DMS 273 (cell line): Measurements from ENCODE around the gene ELMO3.

Experiments
- DNase-seq: peaks from one replicate; lab custom pipeline; 2025; ENCODE audit not compliant: unreplicated experiment; lab: John Stamatoyannopoulos, UW

Gene ELMO3

DNA sequence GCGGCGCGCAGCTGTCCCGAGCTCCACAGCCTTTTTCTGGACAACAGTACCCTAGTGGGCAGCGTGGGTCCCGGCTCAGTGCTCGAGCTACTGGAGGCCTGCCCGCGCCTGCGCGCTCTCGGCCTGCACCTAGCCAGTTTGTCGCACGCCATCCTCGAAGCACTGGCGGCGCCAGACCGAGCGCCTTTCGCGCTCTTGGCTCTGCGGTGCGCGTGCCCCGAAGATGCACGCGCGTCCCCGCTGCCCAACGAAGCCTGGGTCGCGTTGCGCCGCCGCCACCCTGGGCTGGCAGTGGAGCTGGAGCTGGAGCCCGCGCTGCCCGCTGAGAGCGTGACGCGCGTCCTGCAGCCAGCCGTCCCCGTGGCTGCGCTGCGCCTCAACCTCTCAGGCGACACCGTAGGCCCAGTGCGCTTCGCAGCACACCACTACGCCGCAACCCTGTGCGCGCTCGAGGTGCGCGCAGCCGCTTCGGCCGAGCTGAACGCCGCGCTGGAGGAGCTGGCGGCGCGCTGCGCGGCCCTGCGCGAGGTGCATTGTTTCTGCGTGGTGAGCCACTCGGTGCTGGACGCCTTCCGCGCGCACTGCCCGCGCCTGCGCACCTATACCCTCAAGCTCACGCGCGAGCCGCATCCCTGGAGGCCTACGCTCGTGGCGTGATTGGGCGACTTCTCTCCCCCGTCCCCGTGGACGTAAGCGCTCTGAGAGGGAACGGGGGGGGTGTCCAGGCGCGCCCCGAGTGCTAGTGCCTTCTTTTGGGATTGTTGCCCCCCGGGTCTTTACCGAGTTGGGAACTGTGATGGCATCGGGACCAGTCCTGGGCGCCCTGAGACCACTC is 35.5 kb upstream of the ELMO3 start:
- peak; percentile 88 for DNase-seq

DNA sequence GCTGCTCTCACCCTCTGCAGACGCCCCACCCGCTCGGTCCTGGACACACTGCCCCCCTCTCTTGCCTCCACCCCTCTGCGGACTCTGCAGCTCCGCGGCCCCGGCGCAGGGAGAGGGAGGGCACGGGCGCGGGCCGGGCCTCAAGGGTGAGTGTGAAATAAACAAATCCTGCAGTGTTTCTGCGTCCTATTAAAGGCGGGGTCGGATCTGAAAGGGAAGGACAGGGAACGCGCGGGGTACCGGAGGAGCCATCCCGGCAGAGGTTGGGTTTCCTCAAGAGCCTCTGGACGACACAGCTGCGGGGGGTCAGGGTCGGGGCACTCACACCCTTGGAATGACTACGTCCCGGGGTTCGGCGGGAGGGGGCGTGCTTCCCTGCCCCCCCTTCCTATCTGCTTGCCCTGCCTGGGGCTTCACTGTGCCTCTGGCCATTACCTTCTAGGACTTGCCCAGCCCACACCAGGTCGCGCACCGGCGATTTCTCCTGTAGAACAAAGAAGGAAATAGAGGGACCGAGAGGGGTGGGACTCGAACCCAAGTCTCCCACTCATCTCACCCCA is 34.9 kb upstream of the ELMO3 start:
- DNase-seq, result peak; percentile 54

DNA sequence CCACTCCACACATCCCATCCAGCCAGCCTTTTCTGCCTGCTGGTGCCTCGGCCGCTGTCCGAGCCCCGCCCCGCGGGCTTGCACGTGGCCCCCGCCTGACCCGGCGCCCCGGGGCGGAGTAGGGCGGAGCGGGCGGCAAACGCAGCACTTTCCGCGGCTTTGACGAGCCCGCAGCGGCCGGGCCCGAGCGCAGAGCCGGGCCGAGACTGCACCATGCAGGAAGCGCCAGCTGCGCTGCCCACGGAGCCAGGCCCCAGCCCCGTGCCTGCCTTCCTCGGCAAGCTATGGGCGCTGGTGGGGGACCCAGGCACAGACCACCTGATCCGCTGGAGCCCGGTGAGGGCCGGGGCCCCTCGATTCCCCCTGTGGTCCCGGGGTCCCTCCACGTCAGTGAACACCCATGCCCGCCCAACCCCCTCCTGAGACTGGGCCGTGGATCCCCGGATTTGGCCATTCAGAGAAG is 34.3 kb upstream of the ELMO3 start, which contains the start of gene HSF4:
TSS of gene HSF4 (plus strand) at position 147 of the 463 bp plus-strand sequence. CDS start at position 214, 67 bp downstream.
- DNase-seq, result peak; percentile 39

DNA sequence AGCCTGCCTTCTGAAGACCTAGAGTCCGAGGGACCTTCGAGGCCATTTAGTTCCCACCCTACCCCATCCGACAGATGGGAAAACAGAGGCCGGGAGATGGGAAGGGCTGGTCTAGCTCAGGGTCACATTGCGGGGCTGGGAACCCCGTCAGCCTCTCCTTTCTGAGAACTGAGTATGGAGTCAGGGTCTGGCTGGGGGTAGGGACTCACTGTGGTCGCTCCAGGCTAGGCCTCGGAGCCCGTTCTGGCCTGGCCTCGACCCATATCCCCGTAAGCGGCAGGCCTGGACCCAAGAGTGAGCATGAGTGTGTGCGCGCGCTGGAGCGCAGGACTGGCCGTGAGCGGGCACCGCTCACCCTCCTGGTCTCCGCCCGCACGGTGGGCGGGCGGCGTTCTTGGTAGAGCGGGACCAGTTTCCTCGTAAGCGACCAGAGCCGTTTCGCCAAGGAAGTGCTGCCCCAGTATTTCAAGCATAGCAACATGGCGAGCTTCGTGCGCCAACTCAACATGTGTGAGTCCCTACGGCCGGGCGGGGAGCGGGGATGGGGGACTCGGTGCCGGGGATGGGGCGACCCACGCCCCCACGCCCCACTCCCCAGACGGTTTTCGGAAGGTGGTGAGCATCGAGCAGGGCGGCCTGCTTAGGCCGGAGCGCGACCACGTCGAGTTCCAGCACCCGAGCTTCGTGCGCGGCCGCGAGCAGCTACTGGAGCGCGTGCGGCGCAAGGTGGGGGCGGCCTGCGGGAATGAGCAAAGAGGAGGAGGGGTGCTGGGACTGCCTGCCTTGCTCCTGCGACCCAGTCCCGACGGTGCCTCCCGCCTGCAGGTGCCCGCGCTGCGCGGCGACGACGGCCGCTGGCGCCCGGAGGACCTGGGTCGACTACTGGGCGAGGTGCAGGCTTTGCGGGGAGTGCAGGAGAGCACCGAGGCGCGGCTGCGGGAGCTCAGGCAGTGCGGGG is 33.5 kb upstream of the ELMO3 start:
- DNase-seq, result no peak

DNA sequence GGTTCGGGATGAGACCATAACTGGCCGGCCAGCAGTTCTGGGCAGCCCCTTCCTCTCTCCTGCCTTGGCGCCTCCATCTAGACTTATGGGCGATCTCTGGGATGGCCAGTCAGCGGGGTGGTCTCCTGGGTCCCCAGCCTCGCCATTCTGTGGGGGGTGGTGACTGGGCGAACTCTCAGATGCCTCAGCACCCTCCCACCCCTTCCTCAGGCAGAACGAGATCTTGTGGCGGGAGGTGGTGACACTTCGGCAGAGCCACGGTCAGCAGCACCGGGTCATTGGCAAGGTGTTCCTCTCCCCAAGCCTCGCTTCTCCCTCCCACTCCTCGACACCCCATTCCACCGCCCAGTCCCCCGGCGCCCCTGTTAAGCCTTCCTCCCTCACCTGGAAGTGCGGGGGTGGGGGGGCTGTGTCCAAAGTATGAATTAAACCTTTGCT is 32.8 kb upstream of the ELMO3 start:
- no peak for DNase-seq

DNA sequence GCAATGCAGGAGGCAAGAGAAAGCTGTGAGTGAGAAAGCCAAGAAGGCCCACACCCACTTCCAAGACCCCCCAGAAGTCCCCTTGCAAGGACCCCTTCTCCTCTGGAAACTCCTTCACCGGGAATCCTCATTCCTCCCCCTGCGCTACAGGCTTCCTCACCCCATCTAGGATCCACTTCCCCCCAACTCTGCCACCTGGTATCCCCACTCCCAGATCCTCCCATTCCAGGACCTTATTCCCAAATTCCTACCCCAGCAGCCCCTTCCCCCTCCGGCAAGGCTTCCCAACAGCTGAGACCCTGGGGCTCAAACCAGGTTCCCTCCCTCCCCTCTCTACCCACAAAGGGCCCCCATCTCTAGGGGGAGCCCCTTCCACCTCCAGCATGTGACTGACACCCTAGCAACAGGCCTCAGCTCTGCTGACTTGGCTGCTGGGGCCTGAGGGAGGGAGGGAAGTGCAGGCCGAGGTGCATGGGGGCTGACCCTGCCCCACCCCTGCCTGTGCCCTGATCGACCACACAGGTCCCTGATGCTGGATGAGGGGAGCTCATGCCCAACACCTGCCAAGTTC is 32.2 kb upstream of the ELMO3 start:
- DNase-seq, result no peak

DNA sequence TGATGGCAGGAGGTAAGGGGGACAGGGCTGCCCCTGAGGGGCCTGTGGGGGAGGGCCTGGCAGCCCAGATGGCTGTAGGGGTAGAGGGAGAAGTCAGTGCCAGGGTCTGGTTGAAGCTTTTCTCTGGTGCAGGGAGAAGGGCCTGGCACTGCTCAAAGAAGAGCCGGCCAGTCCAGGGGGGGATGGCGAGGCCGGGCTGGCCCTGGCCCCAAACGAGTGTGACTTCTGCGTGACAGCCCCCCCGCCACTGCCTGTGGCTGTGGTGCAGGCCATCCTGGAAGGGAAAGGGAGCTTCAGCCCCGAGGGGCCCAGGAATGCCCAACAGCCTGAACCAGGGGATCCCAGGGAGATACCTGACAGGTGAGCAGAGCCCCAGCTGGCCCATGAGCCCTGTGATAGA is 31.3 kb upstream of the ELMO3 start:
- no peak for DNase-seq

DNA sequence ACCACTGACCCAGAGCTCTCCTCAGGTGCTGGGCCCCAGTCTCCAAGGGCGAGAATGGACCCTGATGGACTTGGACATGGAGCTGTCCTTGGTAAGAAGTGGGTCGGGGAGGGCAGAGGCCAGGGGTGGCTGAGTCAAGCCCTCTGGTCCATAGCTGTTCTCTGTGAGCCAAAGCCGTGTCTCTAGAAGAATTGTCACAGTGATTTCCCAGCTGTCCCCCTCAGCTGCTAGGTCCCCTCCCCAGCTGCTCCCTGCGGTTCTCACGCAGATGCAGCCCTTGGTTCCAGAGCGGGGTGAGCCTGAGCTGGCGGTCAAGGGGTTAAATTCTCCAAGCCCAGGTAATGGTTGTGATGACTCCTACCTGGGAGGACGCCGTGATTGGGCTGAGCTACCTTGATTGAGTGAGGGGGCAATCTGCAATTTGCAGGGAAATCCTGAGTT is 29.9 kb upstream of the ELMO3 start:
- DNase-seq, result no peak

DNA sequence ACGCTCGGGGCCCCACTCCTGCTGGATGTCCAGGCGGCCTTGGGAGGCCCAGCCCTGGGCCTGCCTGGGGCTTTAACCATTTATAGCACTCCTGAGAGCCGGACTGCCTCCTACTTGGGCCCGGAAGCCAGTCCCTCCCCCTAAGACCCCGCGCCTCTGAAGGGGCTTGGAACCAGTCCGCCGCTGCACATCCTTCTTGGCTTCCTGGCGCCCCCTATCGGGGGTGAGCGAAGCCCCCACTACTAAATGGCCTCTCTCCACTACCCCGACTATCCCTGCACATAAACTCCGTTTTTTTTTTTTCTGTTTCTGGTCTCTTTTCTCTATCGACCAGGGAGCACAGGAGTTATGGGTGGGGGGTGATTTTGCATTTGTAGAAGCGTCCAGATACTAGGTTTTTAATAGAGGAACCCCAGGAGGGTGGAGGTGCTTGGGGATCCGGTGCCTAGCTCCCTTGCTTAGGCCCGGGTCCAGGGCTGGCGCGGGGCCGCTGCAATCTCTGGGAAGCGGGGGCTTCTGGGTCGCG is 29.2 kb upstream of the ELMO3 start:
- DNase-seq, result peak; percentile 78

DNA sequence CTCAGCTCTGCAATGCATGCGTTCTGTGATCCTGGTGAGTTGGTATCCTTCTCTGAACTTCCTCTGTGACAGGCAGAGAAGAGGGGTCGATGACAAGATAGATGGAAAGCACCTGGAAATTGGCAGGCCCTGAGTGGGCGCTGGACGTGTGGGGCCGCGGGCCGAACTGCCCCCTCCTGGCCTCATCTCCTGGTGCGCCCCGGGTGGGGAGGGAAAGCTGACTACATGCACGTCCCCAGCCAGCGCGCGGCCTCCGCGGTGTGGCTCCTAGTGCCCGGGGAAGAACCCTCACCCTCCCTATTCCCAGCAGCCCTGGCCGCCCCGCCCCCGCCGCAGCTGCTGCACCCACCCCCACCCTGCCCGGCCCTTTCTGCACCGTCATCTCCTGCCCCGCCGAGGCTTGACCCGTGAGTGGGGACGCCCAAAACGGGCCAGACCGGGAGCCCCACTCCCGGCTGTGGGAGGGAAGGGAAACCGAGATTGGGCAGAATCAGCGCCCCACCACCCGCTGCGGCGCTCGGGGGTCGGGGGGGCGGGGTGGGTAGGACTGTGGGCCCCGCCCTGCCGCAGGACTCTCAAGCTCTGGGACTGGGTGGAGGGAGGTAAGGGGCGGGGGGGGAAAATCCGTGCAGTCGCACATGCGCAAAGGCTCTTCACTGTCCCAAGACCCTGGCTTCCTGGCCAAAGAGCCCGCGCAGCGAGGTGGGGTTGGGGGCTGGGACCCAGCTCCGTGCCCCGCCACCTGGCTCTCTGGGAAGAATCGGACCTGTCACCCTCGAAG is 28.6 kb upstream of the ELMO3 start, which contains the start of gene NOL3:
TSS of gene NOL3 (plus strand) at position 371 of the 781 bp plus-strand sequence.
- peak; percentile 94 for DNase-seq

DNA sequence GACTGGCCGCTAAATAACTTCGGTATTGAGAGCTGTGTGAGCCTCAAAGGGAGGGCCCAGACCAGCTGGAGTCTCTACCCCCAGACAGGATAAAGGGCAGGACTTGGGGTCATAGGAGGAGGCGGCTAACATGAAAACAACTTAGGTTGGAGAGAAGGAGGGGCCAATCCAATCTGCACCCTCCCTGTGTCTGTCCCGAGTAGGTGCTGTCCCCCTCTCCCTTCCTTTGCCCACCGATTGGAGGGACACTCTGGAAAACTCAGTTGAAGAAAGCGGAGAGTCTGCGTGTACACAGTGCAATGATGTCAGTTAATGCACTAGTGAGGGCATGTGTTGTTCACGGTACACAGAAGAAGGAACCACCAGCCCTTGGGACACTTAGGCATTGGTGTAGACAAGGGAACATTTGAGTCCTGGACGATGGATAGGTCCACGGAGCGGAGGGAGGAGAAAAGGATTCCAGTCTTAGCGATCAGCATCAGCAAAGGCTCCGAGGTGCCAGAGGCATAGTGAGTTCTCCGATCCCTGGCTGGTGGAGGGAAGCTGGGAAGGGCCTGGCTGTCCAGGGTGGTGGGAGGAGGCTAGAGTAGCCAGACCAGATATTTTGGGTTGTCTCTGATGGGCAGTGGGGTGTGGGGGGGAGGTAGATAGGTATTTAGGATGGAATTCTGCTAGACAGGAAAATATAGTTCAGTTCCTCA is 27.8 kb upstream of the ELMO3 start:
- peak; percentile 68 for DNase-seq

DNA sequence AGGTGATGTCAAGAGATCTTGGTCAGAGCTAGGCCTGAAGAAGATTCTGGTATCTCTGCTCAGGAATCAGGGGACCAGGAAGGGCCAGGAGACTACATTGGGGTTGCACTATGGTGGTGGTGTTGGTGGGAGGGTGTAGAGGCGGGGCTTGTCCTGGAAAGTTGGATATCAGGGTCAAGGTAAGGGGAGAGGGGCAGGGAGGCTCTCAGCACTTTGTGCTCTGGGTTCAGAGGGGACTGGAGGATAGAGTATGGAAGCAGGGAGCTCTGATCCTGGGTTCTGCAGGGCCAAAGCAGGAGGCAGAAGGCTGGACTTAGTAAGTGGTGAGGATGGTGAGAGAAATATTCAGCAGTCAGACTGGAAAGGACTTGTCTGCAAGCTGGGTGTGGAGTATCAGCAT is 25.6 kb upstream of the ELMO3 start:
- no peak for DNase-seq

DNA sequence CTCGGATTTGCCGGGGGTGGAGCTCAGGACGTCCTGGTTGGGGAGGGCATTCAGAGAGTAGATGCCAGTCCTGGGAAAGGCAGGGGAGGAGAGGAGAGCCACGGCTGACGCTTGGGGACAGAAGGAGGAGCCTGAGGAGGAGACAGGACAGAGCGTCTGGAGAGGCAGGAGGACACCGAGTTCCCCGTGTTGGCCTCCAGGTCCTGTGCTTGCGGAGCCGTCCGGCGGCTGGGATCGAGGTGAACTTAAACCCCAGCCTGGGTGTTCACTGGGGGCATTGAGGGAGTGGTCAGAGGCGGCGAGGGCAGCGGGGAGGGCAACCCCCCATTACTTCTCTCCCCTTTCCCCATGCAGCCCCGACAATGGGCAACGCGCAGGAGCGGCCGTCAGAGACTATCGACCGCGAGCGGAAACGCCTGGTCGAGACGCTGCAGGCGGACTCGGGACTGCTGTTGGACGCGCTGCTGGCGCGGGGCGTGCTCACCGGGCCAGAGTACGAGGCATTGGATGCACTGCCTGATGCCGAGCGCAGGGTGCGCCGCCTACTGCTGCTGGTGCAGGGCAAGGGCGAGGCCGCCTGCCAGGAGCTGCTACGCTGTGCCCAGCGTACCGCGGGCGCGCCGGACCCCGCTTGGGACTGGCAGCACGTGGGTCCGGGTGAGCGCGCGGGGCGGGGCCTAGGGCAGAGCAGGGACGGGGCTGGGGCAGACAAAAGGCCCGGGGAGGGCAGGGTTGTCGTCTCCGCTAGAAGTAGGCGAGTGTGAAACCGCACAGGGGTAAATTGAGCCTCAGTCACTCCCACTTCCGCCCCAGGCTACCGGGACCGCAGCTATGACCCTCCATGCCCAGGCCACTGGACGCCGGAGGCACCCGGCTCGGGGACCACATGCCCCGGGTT is 24.9 kb upstream of the ELMO3 start:
- DNase-seq, result peak; percentile 96

DNA sequence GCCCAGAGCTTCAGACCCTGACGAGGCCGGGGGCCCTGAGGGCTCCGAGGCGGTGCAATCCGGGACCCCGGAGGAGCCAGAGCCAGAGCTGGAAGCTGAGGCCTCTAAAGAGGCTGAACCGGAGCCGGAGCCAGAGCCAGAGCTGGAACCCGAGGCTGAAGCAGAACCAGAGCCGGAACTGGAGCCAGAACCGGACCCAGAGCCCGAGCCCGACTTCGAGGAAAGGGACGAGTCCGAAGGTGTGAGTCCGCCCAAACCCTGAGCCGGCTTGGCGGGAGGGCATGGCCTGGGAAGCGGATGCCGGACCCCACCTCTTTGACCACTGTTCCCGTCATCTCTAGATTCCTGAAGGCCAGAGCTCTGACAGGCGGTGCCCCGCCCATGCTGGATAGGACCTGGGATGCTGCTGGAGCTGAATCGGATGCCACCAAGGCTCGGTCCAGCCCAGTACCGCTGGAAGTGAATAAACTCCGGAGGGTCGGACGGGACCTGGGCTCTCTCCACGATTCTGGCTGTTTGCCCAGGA is 24.2 kb upstream of the ELMO3 start:
- DNase-seq, result no peak

DNA sequence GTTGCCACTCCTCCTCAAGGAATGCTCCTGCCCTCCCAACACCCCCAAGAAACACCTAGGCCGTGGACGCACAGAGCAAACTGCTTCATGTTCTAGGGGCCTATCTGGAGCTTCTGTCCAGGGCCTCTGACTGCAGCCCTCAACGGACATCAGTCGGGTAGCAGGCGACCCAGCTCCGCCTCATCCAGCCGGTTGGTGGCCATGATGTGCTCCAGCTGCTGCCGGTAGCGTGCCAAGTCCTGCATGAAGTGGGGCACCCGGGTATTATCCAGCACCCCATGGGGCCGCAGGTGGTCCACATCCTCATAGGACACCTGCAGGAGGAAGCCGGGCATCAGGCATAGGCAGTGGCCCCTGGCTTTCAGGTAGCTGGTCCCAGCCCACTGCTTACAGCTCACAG is 22.3 kb upstream of the ELMO3 start:
- no peak for DNase-seq

DNA sequence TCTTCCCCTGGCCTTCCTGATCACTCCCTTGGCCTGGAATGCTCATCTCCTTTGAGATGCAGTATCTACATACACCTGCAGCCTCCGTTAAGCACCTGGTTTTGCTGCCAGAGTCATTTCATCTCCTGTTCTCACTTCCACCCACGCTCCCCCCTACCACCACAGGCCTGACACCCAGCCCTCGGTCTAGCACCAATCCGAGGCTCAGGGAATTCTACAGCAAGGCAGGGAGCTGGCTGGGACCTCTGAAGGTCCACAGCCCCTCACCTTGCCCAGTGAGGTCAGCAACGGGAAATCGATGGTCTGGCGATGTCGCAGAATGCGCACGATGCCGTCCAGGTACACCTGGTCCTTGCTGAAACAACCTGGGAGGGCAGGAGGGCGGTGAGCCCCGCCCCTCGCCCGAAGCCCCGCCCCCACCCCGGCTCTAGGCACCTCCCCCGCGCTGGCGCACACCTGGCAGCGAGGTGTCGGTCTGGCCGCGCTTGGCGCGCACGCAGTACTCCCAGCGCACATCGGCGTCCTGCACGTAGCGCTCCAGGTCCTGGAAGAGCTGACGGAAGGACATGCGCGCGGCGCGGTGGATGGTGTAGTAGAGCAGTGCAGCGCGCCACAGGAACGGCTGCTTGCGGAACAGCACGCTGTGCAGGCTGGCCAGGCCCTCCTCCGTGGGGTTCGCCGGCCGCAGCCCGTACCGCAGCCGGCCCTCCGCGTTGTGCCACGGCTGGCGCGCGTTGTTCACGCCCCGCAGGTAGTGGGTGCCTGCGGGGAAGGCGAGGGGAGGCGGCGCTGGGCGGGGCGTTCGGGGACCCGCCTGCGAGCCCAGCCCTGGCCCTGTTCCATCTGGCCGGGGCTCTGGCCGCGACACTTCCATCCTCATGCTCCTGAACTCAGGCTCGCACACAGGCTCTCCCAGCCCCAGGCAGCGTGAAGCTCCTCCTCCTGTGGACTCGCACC is 20.9 kb upstream of the ELMO3 start:
- DNase-seq, result peak; percentile 87
